IMR-90 (cell line): ENCODE measurements around the gene LRRC4C.

Source experiments
- POLR2A ChIP-seq: IDR thresholded peaks from 2 replicates; pipeline ENCODE4 v1.6.1; 2012; ENCODE audit warnings: mild to moderate bottlenecking, low read depth, low read length
- TF ChIP-seq, protein P1 (sequence below): conservative IDR thresholded peaks from 2 replicates; pipeline ENCODE4 v1.5.1; 2012; ENCODE audit warnings: mild to moderate bottlenecking, low read depth, low read length, improper control_type of control experiment

DNA sequence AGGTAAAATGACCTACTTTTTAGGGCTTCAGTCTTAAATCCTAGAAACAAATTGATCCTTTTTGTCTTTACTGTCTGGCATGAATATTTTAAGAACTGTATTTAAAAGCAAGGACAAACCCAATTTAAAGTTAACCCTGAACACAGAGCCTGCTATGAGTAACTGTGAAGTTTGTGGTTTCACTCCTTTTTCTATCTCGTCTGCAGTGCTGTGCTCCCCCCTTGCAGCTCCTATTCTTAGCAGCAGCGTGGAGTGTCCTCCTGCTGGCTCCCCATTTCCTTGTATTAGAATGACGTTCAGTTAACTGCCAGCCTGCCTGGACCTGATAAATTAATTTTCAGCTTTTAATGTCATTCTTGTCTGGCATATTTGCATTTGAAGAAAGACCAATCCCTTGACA lies 40.0 kb upstream of the LRRC4C start:
- TF ChIP-seq, protein P1, sequence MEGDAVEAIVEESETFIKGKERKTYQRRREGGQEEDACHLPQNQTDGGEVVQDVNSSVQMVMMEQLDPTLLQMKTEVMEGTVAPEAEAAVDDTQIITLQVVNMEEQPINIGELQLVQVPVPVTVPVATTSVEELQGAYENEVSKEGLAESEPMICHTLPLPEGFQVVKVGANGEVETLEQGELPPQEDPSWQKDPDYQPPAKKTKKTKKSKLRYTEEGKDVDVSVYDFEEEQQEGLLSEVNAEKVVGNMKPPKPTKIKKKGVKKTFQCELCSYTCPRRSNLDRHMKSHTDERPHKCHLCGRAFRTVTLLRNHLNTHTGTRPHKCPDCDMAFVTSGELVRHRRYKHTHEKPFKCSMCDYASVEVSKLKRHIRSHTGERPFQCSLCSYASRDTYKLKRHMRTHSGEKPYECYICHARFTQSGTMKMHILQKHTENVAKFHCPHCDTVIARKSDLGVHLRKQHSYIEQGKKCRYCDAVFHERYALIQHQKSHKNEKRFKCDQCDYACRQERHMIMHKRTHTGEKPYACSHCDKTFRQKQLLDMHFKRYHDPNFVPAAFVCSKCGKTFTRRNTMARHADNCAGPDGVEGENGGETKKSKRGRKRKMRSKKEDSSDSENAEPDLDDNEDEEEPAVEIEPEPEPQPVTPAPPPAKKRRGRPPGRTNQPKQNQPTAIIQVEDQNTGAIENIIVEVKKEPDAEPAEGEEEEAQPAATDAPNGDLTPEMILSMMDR = no peak
- TF ChIP-seq POLR2A = no peak
